GM19455 (cell line): Measurements from ENCODE around the gene XCR1.
"Not testable (repeated sequence)": the region's sequence is repeated elsewhere in the genome, so short reads cannot be mapped to it uniquely, and the experiment has no call there.

Experiments
- ATAC-seq: cut with Tn5 transposase; IDR thresholded peaks from one replicate; pipeline ENCODE4 v1.9.1; 2021; ENCODE audit not compliant: unreplicated experiment

XCR1 gene

GRCh38 chr3:46027021-46027705 lies at the start of gene XCR1:
Gene XCR1 (minus strand): TSS chr3:46027483. CDS start chr3:46021947, 5,536 bp downstream.
- no peak for ATAC-seq

- ATAC-seq, result no peak
These were observed 49.3 kb upstream of the XCR1 start for GRCh38 chr3:46076606-46077005.

DNA sequence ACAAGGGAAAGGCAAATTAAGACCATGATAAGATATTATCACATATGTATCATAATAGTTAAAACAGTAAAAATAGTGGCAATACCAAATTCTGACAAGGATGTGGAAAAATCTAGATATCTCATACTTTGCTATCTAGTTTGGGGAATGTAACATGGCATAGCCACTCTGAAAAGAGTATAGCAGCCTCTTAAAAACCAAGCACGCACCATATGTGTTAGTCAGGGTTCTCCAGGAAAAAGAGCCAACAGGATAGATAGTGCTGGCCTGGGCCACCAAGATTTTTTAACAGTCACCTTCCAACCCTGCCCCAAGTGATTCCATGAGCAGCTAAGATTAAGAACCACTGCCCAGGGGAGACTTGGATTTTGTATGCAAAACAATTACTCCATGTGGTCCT lies 48.5 kb upstream of the XCR1 start:
- no peak for ATAC-seq

DNA sequence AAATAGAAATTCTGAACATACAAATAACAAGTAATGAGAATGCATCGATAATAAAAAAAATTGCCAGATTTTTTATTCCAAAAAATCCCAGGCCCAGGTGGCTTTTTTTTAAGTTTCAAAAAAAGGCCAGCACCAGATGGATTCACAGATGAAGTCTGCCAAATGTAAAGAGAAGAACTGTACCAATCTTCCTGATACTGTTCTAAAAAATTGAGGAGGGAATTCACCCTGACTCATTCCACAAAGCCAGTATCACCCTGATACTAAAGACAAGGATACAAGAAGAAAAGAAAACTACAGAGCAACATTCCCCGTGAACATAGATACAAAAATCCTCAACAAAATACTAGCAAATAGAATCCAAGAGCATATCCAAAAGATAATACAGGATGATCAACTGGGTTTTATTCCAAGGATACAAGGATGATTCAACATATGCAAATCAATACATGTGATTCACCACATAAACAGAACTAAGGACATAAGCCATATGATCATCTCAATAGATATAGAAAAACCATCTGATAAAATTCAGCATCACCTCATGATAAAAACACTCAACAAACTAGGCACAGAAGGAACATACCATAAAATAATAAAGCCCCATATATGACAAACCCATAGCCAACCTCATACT lies 44.1 kb upstream of the XCR1 start:
- no peak for ATAC-seq

- no peak for ATAC-seq
These were observed 43.4 kb upstream of the XCR1 start for GRCh38 chr3:46070595-46071093.

GRCh38 chr3:46068501-46068900 lies 41.2 kb upstream of the XCR1 start:
- no peak for ATAC-seq

GRCh38 chr3:46067401-46067800 lies 40.1 kb upstream of the XCR1 start:
- no peak for ATAC-seq

- ATAC-seq, result no peak
These were observed 38.5 kb upstream of the XCR1 start for GRCh38 chr3:46065750-46066256.

DNA sequence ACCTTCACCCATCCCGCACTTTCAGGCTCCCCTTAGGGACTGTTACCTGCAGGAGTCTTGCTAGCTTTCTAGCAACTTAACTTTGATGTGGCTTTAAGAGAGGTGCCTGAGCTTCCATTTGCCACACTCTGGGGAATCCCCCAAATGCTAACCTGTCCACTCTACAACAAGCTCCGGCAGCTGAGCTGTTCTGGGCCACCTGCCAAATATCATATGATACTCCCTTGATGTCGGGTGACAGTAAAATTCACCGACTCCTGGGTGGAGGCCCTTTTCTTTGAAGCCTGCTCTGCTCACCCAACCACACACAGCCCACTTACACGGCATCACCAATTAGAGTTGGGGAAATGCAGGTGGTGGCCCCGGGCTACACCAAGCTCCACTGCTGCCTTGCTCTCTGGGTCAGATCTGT lies 38.0 kb upstream of the XCR1 start:
- ATAC-seq, result no peak

DNA sequence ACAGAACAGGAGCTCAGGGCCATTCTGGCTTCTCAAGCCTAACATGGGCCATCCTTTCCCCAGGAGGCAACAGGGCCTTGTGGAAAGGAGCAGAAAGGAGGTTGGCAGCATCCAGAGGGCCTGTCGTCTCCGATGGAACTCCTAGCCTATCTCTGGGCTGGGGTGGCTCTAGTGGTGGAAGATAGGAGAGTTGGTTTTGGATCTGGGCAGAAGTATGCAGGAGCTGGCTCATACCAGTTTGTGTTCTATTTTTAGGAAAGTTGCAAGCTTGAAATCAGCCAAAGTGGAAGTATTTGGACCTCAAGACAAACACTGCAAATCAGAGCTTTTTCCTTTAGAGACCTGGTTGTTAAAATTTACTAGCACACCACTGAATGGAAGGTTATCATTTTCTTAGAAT lies 35.4 kb upstream of the XCR1 start:
- ATAC-seq, result no peak

DNA sequence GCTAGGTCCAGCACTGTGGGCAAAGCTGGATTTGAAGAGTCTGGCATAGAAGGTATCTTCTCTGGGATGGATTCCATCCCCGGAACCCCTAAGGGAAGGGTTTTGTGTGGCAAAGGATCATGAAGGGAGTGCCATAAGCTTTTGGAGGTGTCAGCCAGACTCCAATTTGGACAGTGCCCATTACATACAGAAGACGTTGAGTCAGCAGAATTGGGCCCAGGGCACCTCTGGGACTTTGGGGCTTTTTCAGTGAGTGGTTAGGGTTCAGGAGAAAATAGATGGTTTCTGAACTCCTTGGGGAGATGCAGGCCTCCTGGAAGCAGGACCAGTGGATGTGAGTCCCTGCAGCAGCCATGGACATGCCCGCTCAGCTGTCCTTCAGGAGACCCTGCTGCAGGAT lies 34.6 kb upstream of the XCR1 start:
- no peak for ATAC-seq

GRCh38 chr3:46061108-46061720 lies 33.9 kb upstream of the XCR1 start:
- no peak for ATAC-seq

DNA sequence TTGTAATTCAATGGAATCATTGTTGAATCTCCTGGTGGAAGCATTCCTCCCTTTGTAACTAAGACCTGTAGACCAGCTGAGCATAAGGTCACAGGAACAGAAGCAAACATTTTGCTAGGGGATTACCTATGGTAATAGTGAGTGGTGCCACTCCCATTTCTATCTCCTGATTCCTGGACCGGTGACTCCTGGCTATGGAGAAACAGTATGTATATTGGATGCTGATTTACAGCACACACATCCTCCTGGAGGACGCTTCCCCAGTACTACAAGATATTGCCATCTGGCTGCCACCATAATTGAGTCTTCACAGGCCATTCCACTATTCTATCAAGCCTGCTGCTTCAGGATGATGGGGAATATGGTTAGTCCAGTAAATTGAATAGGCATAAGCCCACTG lies 33.3 kb upstream of the XCR1 start:
- ATAC-seq, result no peak

DNA sequence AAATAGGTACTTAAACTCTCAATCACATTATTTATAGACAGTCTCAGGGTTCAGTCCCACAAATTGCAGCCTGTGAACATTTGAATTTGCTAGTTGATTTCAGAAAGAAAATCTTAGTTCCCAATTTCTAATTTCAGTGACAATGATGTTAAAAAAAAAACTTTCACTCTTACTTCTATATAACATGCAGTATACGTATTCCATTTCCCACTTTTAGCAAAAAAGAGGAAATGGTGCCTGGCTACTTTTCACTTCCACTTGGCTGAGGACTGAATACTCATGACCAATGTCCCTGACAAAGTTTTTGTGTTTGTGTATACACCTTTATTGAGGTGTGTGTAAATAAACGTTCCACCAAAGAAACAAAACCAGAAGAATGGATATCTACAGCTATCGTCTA lies 32.1 kb upstream of the XCR1 start:
- no peak for ATAC-seq

DNA sequence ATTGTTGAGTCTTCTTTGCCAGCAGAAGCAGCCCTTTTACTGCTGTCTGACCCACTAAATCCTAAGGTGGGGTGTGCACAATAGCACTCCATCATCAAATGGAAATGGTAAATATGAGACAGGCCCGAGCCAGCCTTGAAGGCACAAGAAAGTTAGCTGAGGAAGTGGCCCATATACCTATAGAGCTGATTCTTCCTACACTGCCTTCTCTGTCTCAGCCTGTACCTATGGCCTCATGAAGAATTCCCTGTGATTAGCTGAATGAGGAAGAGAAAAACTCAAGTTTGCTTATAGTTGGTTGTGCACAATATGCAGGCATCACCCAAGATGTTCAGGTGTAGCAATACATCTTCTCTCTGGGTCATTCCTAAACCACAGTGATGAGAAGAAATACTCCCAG lies 31.7 kb upstream of the XCR1 start:
- ATAC-seq, result no peak

GRCh38 chr3:46057716-46058115 lies 30.4 kb upstream of the XCR1 start:
- ATAC-seq, result no peak

- ATAC-seq, result no peak
These were observed 29.4 kb upstream of the XCR1 start for GRCh38 chr3:46056686-46057085.

DNA sequence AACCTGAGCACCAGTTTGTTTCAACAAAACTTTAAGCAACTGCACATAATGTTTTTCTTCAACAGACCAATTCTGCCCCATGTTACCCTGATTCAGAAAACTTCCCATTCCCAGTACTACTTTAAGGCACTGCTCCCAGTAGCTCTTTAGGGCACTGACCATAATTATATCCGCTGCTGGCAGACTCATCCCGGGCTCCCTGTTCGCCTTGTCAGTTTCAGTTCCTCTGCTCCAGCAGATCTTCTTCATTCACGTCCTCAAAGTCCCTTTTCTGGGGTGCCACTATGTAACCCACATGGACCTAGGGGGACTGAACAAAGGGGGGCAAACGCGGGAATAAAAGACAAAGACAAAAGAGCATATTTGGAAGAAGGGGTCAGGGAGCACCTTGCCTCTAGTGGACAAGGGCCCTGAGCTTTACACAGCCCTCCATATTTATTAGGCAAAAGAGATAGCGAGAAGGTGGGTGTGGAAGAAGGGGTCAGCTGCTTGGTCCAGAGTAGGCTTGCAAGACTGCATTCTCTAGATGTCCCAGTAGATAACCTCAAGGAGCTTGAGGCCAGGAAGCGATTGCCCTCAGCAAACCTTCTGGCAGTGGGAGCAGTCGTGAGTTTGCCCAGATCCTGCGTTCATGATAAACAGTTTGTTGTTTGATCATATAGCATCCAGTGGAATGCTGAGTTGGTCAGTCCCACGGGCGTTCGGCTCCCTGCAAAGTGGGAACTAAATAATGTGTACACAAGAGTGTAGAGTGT lies 26.7 kb upstream of the XCR1 start:
- not testable (repeated sequence) for ATAC-seq

DNA sequence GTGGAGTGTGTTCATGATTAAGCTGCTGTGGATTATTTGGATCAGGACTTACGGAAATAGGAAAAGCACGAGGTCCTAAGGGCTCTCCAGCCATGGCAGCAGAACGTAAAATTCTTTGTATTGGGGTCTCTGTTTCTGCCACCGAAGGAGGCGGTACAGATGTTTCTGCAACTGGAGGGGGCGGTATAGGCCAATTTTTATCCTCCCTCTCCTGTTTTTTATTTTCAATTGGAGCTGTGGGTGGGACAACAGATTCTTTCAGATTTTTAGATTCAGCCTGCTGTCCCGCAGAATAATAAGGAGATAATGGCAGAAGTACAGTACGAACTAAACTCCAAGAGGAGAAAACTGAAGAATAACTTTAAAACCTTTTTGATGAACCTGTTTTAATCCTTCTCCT lies 26.0 kb upstream of the XCR1 start:
- not testable (repeated sequence) for ATAC-seq

DNA sequence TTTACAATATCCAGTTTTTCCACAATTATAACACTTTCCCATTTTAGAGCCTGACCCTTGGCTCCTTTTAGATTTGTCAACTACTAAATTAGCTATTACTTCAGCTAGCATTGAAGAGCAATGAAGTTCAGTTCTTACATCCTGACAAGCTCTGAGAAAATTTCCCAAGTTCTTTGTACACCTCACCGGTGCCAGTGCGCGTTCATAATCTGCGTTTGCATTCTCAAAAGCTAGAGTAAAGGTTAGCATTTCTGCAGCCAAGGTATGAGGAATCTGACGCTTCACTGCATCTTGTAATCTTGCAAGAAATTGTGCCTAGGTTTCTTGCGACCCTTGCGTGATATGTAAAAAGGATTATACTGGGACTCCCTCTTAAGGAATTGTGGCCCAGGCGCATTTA lies 25.2 kb upstream of the XCR1 start:
- ATAC-seq, result no peak

DNA sequence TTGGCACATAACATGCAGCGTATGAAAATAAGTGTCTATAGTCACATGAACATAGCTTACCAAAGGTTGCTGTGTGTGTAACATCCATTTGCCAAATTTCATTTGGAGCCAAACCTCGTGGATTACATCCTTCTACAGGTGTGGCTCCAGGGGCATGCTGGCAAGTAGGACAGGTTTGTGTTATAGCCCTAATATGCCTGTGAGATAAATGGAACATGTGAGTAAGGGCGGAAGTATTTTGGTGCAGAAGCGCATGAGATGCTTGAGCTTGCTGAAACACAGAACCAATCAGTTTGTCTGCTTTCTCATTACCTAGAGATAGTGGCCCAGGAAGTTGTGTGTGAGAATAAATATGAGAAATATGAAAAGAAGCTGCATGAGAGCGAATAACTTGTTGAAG lies 21.8 kb upstream of the XCR1 start:
- ATAC-seq, result no peak
